Neural progenitor cell (in vitro differentiated cells): Measurements from ENCODE around the gene KLHL36.

Experiments
- EZH2 ChIP-seq: fragments of 200-600 bp; sonication (generic); IDR thresholded peaks from 2 replicates; pipeline ENCODE4 v1.6.1; 2017; ENCODE audit warnings: antibody characterized with exemption, mild to moderate bottlenecking, moderate library complexity
- TF ChIP-seq, protein P1 (sequence below): fragments of 200-600 bp; sonication (generic); IDR thresholded peaks from 2 replicates; pipeline ENCODE4 v1.5.1; 2017; ENCODE audit warnings: antibody characterized with exemption, mild to moderate bottlenecking

DNA sequence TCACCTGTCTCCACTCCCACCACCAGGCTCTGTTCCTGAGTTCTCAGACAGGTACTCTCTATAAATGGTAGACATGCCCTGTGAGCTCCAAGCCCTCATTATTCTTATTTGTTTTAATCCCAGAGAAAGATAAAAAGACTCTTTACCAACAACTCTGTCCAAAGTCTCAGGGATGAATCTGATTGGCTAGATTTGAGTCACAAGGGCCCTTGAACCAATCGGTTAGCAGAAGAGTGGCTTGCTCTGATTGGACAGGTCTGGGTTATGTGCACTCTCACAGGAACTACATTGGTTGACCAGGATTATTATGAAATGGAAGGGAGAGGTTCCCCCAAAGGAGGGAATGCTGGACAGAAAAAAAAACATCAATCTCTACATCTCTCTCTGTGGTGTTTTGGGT, 37.9 kb upstream of the KLHL36 start:
- no peak for TF ChIP-seq EZH2
- TF ChIP-seq, protein P1, sequence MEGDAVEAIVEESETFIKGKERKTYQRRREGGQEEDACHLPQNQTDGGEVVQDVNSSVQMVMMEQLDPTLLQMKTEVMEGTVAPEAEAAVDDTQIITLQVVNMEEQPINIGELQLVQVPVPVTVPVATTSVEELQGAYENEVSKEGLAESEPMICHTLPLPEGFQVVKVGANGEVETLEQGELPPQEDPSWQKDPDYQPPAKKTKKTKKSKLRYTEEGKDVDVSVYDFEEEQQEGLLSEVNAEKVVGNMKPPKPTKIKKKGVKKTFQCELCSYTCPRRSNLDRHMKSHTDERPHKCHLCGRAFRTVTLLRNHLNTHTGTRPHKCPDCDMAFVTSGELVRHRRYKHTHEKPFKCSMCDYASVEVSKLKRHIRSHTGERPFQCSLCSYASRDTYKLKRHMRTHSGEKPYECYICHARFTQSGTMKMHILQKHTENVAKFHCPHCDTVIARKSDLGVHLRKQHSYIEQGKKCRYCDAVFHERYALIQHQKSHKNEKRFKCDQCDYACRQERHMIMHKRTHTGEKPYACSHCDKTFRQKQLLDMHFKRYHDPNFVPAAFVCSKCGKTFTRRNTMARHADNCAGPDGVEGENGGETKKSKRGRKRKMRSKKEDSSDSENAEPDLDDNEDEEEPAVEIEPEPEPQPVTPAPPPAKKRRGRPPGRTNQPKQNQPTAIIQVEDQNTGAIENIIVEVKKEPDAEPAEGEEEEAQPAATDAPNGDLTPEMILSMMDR = no peak
